ENCODE data around the gene SORBS2.

SORBS2 gene

DNA sequence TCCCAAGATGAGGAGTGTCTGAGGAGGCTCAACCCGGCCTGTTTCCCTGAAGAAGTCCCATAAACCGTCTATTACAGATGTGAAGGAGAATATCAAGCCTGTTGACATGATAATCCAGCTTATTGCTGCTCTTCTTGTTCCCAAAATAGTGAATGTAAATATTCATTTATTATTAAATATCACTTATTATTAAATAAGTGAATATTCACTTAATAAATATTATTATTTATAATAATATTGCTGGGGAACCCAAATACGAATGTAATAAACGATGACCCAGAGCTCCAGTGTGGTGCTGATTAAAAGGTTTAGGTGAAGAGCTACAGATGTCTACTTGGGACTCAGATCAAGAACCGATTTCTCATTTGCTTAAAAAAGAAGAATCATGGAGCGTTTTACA lies 23.8 kb upstream of the SORBS2 start:
- DNase-seq: no peak

DNA sequence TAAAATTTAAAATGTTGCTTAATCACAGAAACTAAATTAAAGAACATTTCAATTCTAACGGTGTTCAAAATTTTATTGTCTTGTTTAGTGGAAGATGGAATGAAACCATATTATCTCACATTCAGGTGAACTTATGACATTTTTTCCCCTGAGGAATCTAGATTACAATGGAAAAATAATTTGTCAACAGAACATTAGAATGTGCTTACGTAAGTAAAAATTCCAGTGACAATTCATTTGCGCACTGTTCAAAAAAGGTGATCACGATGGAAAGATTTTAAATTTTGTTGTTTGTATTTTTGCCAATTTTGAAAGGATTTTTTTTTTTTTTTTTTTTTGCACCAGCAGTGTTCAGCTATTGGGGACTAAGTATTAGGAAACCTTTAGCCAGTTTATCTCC lies 23.3 kb upstream of the SORBS2 start:
- no peak for DNase-seq

DNA sequence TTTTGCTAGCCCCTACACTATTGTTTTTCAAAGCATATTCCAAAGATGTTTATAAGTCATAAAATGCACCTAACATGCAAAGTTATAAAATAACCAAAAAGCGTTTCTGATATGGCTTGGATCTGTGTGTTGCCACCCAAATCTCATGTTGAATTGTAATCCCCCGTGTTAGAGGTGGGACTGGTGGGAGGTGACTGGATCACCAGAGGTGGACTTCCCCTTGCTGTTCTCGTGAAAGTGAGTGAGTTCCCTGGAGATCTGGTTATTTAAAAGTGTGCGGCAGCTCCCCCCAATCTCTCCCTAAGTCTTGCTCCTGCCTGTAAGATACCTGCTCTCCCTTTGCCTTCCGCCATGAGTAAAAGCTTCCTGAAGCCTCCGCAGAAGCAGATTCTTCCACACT lies 22.8 kb upstream of the SORBS2 start:
- DNase-seq: no peak

DNA sequence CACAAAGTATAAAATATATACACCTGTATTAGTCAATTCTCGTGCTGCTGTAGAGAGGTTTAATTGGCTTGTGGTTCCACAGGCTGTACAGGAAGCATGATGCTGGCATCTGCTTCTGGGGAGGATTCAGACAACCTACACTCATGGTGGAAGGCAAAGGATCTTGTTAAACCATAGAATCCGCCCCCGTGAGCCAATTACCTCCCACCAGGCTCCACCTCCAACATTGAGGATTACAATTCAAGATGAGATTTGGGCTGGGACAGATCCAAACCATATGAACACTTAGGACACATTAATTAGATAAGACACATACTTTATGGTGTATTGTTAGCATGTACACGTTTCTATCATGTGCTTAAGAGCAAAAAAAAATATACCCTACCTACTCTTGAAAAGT lies 22.1 kb upstream of the SORBS2 start:
- no peak for DNase-seq

DNA sequence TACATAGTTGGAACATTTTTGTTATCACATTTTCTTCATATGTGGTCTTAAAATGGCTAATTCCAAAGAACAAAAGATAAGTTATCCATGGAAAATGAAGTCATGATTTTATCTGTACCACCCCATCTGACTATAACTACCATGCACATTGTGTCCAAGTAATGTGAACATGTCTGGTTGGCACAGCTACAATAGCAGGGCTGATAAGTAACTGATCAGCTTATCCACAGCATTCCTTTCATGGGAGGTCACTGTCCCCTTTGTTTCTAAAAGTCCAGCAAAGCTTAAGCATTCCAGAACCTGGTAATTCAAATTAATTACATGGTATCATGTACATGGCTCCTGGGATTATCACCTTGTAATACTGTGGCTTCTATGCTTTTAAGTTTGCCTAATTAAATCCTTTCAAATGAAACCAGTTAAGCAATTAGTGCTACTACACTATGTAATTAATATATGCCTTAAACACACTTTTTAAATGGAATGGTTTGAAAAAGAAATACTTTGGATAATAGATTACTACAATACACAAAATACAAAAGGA lies 21.1 kb upstream of the SORBS2 start:
- no peak for DNase-seq

DNA sequence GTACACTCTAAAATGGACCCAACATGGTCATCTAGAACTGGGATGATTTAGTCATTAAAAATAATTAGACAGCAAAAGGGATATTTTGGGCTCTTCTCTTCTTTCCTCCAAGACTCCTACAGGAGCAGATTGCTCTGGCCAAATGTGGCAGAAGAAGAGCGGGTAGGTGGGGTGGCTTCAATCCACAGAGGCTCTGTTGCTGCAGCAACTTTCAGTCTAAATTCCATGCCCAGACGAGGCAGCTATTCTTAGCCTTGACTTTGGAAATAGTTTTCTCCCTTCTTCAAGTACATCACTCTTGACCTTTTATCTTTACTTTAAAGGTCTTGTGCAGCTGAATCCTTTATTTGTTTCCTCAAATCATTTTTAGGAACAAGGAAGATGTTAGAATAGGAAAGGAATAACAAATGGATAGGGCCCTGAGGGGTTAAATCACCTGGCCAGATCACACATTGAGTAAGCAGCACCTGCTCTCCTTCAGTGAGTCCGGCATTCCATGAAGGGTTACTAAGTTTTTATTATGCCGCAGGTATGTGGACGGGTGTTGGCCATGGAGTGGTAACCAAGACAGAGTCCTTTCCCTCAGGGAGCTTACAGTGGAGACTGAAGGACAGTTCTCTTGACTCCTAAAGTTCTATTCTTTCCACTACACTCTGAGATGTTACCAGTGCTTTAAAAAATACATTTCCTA lies 19.3 kb upstream of the SORBS2 start:
- no peak for DNase-seq

DNA sequence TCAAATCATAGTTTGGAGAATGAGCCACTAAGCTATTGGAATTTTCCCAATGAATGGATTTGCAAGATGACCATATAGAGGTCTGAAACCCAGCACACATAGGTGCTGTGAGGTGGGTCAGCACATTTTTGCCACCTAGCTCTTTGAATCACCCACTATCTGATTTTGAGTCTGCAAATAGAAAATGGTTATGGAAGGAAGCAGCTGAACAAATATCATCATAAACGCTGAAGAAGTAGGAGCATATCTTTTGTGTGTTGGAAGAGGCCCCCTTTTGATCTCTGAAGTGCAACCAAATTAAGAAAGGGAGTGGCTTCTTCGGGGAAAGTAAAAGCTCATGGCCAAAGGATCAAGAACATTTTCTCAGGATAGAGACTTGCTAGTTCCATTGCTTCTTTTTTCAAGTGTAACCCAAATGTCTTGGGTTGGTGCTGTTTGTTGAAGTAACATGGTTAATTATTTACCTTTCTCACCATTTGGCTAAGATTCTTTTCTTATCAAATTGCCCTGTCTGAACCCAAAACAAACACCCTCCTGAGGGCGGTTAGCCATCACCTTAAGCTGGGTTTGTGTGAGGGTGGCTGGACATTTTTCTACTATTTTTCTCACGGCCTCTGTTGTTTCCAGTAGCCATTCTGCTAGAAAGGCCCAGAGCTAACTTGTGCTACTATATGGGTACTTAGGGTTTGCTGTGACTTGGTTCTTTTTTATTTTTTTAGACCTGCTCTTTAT lies 18.4 kb upstream of the SORBS2 start:
- no peak for DNase-seq

DNA sequence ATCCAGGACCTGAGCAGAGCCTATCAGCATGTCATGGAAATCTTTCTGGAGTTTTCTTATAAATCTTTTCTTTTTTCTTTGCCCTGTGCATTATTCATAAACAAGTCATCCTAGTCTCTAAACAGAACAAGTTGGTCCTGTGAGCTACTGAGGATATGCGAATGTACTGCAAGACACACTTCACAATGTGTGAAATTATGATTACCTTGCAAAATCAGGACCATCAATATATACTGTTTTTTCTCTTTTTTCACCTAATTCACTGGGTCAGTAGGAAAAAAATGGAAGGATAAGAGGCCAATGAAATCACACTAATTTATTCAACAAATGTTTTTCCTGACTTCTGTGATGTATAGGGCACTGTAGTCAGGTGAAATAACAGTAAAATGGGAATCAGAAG lies 14.4 kb upstream of the SORBS2 start:
- no peak for DNase-seq

DNA sequence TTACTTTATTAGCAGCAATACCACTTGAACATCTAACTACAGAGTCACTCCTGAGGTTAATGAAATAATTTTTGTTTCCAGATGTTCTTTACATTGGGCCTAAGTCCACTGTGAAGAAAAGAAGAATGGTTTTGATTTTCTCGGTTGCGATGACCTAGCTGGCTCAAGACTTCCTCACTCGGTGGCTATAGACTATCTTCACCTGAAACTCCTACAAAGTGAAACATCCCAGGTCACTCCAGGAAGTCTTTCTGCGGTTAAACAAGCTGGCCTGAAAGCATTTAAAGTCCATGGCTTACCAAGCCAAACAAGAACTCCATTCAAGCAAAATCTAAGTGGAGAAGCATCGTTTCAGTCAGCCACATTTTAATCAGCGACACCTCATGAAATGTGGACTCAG lies 13.7 kb upstream of the SORBS2 start:
- DNase-seq: no peak

DNA sequence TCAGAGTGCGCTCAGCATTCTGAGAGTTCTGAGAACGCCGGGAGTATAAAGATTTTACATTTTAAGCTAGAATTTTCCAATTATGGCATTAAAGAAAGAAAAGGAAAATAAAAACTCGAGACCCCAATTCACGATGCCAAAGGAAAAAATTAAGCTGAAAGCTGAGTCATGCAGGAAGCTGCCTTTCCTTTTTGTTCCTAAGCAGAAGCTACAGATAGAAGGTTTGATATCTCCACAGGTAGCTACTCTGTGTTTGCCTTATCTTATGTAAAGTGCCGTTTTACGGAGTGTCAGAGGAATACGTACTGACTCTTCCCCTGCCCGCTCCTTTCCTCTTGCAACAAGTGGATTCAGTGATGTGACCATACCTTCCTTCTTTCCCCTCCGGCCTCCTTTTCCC lies 10.8 kb upstream of the SORBS2 start:
- no peak for DNase-seq

DNA sequence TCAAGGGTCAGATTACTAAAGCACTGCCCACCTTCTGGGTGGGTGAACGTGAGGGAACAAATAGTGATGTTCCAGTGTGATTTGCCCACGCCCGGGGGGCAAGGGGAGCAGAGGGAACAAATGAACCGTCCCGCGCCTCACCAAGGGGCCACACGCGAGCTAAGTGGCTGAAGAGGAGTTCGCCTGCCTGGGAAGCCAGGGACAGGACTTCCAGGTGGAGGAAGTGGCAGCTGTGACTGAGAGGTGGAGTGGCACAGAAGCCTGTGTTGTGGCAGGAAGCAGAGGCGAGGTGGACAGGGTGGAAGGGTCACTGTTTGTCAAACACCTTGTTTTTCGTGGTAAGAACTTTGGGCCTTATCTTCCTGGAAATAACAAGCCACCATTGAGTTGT lies 9.0 kb upstream of the SORBS2 start:
- no peak for DNase-seq

DNA sequence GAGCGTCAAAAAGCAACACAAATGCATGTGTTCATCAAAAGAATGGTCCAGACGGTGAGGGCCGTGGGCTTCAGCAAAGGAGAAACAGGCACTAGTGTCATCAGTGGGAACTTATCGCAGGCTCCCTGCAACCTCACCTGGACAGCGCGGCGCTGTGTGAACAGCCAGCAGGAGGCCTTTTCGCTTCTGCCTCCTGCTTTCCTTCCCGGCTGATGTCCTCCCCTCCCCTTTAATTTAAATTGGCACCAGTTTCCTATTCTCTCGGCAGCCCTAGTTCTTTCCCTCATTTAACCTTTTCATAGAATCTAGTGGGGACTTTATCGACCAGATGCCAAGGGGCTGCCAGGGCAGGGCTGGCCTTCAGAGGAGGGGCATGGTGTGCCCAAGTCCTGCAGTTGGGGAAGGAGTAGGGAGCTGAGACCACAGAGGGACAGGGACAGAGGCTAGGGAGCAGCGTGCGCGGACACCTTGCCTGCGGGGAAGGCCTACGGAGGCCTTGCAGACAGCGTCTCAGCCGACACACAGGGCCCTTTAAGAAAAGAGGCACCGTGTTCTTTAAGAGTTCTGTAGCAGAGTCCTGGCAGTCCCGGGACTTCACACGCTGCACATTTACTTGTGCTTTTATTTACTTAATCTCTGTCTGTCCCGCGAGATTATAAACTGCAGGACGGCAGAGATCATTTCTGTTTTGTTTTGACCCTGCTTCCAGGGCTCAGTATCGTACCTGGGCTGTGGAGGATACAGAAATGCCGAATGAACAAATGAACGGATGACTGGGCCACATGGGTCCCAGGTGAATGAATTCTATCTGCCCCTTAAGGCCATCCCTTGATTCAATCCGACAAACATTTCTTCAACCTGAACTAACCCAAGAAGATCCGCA lies 8.4 kb upstream of the SORBS2 start:
- DNase-seq: no peak

DNA sequence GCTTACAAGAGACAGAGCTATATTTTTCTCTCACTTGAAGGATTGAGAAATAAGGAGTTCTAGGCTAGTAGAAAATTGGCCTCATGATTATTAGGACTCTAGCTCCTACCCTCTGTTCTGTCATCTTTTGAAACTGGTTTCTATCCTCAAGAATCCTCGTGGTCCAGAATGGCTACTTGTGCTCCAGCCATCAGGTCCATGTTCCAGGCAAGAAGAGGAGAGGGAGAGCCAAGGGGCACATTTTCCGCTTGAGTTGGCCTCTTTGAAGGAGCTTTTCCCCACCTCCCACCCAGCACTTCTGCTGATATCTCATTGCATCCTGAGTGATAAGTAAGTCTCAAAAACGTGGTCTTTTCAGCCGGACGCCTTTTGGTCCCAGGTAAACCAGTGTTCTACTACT lies 7.2 kb upstream of the SORBS2 start:
- DNase-seq: no peak

DNA sequence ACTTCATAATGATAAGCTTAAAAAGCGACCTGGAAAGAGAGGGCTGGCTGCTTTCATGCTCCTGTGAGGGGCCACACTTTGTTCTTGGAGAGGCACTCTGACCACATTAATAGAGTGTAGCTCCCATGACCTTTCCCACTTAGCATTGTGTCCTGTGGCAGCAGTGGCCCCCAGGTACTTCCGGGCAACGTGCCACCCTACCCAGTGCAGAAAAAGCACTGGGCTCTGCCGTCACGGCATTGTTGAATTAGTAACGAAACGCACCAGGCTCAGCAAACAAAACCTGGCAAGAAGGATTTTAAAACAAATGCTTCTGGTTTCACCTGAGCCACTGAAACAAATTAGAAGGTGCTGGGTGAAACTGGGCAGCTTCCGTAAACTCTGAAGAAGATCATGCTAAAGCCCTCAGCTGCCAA lies 5.4 kb upstream of the SORBS2 start:
- DNase-seq: no peak

DNA sequence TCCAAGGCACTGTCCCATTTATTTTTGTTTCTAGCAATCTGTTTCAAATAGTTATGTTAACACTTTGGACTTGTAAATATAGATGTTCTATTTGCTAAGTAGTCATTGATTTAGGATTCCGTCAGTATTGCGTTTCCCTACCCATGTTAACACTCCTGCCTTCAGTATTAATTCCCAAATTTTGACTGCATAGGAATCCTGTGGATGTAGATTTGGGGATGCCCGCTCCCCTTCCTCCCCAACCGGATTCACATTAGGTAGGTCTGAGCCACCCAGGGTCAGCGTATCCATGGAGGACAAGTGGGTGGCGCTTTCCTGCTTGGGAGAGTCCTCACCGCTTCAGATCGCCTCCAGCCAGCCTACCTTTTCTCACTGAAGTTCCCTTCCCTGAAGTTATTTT lies 1.1 kb upstream of the SORBS2 start:
- no peak for DNase-seq

DNA sequence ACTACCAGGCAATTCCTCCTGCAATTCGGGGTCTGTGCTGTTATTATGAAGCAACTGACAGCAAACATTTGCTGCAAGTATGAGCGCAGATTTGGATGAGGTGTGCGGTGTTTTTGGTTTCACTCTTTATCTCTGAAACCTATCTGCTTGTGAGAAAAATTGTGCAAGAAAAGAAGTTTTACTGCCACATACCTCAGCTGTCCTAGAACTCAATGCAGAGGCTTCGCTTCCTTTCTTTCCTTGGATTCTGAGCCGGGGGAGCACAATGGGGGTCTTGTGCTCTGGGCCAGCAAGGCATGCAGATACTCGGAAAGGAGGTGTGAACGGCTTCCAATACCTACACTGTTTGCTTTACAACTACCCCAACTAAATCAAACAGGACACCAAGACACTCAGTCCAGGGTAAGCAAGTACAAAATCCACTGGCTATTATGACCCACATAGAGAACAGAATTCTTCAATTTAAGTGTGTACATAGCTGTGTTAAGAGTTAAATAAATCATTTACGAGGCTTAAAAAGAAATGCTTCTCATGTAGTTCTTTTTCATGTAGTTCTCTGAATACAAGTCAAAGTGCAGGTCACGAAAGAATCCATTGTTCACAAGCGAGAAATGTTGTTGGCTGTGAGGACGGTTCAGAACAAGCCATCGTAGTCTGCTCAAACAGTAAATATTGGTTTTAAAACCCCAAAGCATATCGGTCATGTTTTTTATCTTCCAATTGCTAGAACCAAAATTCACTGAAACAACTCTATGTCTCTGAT lies 1.1 kb downstream of the SORBS2 start:
- no peak for DNase-seq

DNA sequence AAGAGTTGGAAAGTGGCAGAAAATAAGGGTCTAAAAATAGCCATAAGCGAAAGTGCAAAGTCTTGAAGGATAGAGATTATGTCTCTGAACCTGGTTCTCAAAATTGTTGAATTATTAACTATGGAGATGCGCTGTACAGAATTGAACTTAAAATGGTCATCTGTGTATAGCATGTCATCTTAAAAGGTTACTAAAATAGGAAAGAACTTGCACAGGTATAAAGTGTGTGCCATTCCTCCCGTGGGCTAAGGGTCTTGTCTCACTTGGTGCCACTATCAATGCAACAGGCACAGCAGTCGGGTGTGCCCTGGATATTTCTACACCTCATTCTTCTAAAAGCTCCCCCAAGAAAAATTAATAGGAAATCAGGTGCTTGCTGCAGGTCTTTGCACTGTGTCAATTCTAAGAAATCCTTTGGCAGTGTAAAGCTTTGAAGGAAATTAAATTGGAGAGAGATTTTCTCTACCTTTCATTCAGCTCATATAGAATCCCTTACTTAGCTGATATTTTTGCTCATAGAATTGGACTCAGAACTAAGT lies 2.4 kb downstream of the SORBS2 start:
- no peak for DNase-seq

DNA sequence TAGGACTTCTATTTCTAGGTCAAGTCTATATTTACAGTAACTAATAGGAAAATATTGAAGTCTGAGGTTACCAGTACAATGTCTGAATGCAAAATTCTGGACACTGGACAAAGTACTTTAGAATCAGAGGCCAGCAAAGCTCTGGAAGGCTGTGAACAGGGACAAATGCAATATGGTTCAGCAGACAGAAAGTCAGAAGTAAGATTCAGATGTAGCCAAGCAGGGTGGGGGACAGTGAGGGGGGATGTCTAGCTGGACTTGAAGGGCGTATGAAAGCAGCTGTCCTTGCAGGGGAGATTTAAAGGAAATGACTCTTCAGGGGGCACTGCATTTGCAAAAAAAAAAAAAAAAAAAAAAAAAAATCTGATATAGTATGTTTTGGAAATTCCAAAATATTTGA lies 2.9 kb downstream of the SORBS2 start:
- no peak for DNase-seq

DNA sequence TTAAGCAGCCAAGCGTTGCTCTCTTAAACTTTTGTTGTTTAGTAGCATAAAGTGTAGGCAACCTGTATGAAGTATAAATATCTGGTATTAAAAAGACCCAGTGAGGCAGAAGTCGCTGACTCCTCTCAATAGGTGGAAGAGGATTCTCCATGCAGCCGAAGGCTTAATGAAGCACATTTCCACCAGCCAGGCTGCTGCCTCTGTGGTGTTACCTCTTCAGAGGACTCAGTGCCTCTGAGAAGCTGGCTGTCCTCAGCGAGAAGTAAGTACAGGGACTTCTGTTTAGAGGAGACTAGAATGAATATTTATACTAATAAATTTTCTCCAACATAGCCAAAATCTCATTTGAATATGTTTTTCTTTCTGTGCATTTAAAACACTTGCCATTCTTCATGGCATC lies 6.0 kb downstream of the SORBS2 start:
- no peak for DNase-seq

DNA sequence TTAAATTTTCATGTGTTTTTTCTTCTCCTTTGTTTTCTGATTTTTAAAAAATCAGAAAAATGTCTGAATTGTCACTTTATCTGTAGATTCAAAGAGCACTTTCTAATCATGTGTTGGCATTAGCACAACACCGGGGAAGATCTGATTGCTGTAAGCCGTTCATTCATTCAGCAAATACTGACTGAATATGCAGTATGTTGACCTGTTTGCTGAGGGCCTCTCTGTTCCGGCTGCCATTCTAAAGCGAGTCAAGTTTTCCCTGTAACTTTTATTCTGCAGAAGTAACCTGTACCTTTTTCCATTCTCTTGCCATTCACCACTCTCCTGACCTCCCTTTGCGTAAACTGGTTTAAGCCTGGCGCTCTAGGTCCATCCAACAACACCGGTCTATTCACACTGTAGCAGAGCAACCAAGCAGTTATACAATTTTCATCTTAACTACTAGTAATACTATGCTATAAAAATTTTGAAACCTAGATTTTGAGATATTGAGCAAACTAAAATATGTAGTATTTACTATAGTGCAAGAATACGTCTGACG lies 6.7 kb downstream of the SORBS2 start:
- DNase-seq: no peak

DNA sequence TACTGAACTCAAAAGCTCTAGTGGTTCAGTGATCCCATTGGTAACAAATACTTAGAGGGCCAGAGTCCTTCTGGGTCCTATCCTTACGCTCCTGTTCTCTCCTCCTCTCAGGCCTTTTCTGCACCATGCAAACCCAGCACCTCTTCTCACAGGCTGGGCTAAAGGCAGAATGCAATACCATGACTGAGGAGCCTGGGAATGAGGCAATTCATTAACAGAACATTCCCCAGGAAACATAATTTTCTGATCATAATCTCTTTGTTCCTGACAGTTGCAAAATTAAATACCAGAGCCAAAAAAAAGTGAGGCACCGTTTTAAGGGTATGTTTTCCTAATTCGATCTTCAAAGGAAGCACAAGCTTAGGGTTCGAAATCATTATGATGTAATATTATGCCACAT lies 9.0 kb downstream of the SORBS2 start:
- no peak for DNase-seq

DNA sequence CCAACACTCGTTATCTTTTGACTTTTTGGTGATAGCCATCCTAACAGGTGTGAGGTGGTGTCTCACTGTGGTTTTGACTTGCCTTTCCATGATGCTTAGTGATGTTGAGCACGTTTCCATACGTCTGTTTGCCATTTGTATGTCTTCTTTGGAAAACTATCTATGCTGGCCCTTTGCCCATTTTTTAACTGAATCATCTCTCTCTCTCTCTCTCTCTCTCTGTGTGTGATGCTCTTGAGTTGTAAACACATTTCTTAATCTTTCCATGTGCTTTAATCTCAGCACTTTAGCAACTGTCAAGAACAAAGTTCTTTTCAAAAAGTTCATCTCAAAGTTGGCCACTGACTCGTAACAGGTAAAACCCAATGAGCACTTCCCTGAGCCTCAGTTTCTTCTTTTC lies 10.5 kb downstream of the SORBS2 start:
- DNase-seq: no peak

All from NCI-H1436 treated with DMSO at 0.1 percent for 48 hours (cell line).